Colonic mucosa (tissue), 4 donors: Measurements from ENCODE around the gene RASGRF2. TPM values are rescaled to one million over a fixed set of nuclear protein-coding genes. Genes with fewer than 3 reads are reported as not detected.

Source experiments
- DNase-seq: peaks from one replicate; pipeline ENCODE4 v3.0.0-alpha.2; 2020
- H3K27ac ChIP-seq: fragments of 200-600 bp; one replicate; pipeline ENCODE4 v1.8.0; 2021
- H3K27me3 ChIP-seq: fragments of 200-600 bp; one replicate; pipeline ENCODE4 v1.8.0; 2021
- H3K36me3 ChIP-seq: fragments of 200-600 bp; one replicate; pipeline ENCODE4 v1.8.0; 2021
- H3K4me1 ChIP-seq: fragments of 200-600 bp; one replicate; pipeline ENCODE4 v1.8.0; 2021; ENCODE audit warnings: mild to moderate bottlenecking
- H3K4me3 ChIP-seq: fragments of 200-600 bp; one replicate; pipeline ENCODE4 v1.8.0; 2021
- H3K9ac ChIP-seq, 2 donors: one replicate each; pipeline ENCODE4 v1.7.0; 2013; ENCODE audit warnings: control low read depth in 2 of 2, low read depth in 2 of 2, low read length in 2 of 2
- H3K9me3 ChIP-seq: fragments of 200-600 bp; one replicate; pipeline ENCODE4 v1.8.0; 2021
- intact Hi-C: fragments of 100-400 bp; cut with DNase I; formaldehyde crosslinking; loops from one replicate; pipeline ENCODE4 v1.14.1; 2022
- total RNA-seq, 2 donors: library from RNA; stranded (reverse); fragmentation: NEBNext Ultra II Directional in 1 of 2; extraction: Animal tissue kit (Norgen Biotek cat#: 25700) in 1 of 2; gene quantifications; one replicate each; pipeline ENCODE4 v1.2.1, GENCODE V29; 2021
- TF ChIP-seq, protein P1 (sequence below): fragments of 200-600 bp; IDR thresholded peaks from one replicate; pipeline ENCODE4 v1.8.0; 2022; ENCODE audit warnings: antibody characterized with exemption, mild to moderate bottlenecking
- donor health status: healthy.
- donor health status: DM: no; HTN: no; CAD: no.
- donor health status: DM: no; HTN: no; CAD: no.

The RASGRF2 gene
- total RNA-seq, 2 donors from 2014 or later = 2.8 to 3.5 TPM

DNA sequence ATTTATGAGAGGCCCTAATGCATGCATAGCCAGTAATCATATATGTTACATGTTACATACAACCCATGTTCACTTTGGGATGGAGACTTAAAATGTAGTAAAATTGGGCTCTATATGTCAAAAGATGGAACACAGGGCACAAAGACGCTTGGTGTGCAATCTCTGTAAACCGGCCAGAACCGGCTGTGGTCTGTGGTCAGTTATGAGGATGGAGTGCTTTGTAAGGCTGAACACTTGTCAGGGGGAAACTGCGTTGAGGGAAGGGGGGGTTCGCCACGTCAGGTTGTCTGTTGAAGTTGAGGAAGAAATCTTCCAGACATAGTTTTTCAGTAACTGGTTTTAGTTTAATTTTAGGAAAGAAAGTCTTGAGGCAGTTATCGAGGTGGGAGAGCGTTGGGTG is 270.3 kb downstream of the RASGRF2 start:
- DNase-seq = no peak
- H3K36me3 ChIP-seq = no peaks in the 10 kb centered on the region
- intact Hi-C loops = no loop called here

DNA sequence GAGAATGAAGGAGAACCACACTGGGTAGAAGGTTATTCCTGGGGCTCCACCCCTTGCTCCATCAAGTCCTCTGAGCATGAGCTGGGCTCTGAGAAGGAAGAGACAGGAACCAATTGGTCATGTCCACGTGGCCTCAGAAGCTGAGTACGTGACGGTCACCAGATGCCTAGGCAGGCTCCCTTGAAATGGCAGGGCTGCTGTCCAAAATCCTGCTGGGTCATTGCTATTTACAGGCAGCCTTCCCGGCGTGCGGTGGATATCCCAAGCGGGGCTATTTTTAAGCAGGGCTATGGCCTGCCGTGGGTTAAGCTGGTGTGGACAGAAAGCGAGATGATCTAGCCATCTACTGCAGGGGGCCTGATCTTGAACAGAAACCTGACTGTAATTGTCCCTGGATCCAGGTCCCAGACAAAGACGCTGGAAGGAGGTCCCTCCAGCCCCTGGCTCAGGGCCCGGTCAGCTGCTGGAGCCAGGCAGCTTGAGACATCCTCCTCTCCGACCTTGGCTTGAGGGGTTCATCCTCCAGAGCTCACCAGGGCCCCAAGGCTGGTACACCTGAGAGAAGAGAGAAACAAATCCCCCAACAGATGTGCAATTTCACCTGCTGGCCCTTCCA is 272.4 kb downstream of the RASGRF2 start:
- DNase-seq = no peak
- no peaks in the 10 kb centered on the region for H3K36me3 ChIP-seq
- no peak overlapping the region for H3K27ac ChIP-seq
- H3K27me3 ChIP-seq = no peaks in the 10 kb centered on the region
- no peaks in the 10 kb centered on the region for H3K9me3 ChIP-seq
- TF ChIP-seq, protein P1, sequence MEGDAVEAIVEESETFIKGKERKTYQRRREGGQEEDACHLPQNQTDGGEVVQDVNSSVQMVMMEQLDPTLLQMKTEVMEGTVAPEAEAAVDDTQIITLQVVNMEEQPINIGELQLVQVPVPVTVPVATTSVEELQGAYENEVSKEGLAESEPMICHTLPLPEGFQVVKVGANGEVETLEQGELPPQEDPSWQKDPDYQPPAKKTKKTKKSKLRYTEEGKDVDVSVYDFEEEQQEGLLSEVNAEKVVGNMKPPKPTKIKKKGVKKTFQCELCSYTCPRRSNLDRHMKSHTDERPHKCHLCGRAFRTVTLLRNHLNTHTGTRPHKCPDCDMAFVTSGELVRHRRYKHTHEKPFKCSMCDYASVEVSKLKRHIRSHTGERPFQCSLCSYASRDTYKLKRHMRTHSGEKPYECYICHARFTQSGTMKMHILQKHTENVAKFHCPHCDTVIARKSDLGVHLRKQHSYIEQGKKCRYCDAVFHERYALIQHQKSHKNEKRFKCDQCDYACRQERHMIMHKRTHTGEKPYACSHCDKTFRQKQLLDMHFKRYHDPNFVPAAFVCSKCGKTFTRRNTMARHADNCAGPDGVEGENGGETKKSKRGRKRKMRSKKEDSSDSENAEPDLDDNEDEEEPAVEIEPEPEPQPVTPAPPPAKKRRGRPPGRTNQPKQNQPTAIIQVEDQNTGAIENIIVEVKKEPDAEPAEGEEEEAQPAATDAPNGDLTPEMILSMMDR = no peak
- H3K9ac ChIP-seq = peak overlapping the region; percentile 29 to 39
- no peaks in the 10 kb centered on the region for H3K4me1 ChIP-seq
- peak overlapping the region; percentile 16 for H3K4me3 ChIP-seq
- intact Hi-C loops = no loop called here

More for the DNA sequence above, 270.3 kb downstream of the RASGRF2 start:
- H3K4me3 ChIP-seq = no peak overlapping the region
- H3K9ac ChIP-seq = no peak overlapping the region
- H3K4me1 ChIP-seq = no peaks in the 10 kb centered on the region
- H3K27me3 ChIP-seq = no peaks in the 10 kb centered on the region
- TF ChIP-seq, protein P1 = no peak
- H3K9me3 ChIP-seq = no peaks in the 10 kb centered on the region
- H3K27ac ChIP-seq = no peak overlapping the region

DNA sequence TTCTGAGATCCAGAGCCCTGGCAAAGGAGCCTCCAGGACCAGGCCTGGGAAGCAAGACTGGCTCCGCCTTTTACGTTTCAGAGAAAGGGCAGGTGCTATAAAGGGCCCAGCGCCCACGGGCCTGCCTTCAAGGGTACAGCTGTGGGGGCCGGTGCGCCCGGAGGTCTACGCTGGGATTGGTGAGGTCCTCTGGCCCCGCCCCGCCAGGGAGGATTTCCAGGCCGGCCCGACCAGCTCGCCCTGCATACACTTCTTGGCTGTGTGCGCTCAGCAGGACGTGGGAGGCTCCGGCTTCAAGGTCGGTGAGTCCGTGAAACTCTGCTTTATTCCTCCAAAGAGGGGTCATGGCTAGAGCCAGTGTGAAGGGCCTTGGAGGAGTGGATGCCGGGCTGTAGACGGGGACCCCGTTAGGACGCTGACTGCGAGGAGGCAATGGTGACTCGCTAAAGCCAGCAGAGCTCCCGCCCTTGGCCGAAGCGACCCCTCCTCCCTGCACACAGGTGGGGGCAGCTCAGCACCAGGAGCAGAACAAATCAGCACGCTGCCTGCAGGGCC is 273.0 kb downstream of the RASGRF2 start, which contains the start of gene CKMT2:
TSS of gene CKMT2 (plus strand) at position 243 of the 555 bp plus-strand sequence. CDS start 17,811 bp downstream, outside the sequence.
- Histone ChIP-seq H3K27me3 (no peaks in the 10 kb centered on the region), H3K9me3 (no peaks in the 10 kb centered on the region), H3K27ac (no peak within 1 kb of the TSS), H3K4me1 (no peaks in the 10 kb centered on the region), H3K4me3 (peak within 1 kb of the TSS; percentile 16), H3K36me3 (no peaks in the 10 kb centered on the region), H3K9ac (peak within 1 kb of the TSS; percentile 29 to 39)
- DNase-seq = peak; percentile 65
- TF ChIP-seq, protein P1 = no peak
- intact Hi-C loops = no loop called here

DNA sequence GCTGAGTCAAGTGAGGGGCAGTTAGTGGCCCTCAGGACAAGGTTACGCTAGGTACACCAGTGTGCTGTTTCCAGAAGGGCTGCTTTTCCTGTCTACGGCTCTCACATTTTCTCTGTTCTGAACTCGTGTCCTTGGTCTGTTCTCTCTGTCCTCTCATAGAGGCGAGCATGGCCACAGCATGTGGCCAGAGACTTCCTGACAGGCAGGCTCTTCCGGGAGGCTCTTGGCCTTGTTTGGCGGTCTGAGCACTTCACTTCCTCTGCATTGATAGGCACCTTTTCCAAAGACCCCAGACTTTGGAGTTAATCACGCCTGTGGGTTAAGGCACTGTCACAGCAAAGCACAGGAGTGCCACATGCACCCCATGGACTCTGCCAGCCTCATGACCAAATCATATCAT is 274.1 kb downstream of the RASGRF2 start:
- Histone ChIP-seq H3K4me1 (no peaks in the 10 kb centered on the region), H3K36me3 (no peaks in the 10 kb centered on the region), H3K9ac (no peak overlapping the region), H3K4me3 (no peak overlapping the region), H3K27ac (no peak overlapping the region), H3K9me3 (no peaks in the 10 kb centered on the region), H3K27me3 (no peaks in the 10 kb centered on the region)
- intact Hi-C loops = no loop called here
- TF ChIP-seq, protein P1 = no peak
- no peak for DNase-seq

DNA sequence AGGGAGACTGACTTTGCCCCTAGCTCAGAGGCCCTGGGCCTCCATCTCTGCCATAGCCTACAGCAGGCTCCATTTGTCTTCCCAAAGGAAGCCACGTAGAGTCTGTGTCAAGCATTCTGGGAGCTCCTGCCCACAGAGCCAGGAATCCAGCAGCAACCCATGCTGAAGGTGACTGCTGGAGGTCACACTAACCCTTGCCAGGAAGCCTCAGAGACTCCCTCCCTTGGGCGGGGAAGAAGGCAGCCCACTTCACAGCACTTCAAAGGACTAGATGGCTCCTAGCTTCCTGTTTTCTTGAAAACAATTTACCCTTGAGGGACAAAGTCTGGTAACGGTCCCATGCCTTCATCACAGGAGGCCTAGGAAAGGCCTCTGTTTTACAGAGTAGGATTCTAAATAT is 274.6 kb downstream of the RASGRF2 start:
- H3K27me3 ChIP-seq = no peaks in the 10 kb centered on the region

More for the DNA sequence above, 274.6 kb downstream of the RASGRF2 start:
- intact Hi-C loops = no loop called here
- TF ChIP-seq, protein P1 = no peak
- Histone ChIP-seq H3K4me3 (no peak overlapping the region), H3K36me3 (no peaks in the 10 kb centered on the region), H3K9ac (no peak overlapping the region), H3K9me3 (no peaks in the 10 kb centered on the region), H3K27ac (no peak overlapping the region), H3K4me1 (no peaks in the 10 kb centered on the region)
- DNase-seq = no peak
